ENCODE measurements around the gene ZBTB3. TPM values are rescaled to one million over a fixed set of nuclear protein-coding genes. Genes with fewer than 3 reads are reported as not detected.

Gene ZBTB3
- total RNA-seq, 2 donors from 2014 or later = 10.8 to 18.7 TPM

DNA sequence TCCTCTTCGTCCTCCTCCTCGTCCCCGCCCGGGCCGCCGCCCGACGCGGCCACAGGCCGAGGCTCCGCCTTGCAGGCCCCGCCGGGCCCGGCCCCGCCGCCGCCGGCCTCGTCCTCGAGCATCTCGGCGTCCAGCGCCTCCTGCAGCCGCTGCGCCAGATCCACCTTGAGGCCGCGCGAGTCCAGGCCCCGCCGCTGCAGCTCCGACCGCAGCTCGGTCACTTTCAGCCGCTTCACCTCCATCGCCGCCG is 27.1 kb downstream of the ZBTB3 start:
- peak overlapping the region; percentile 91 to 94 for H3K9ac ChIP-seq (ENCODE audit: low read depth in 2 of 2, low read length in 2 of 2)
- no peak for DNase-seq
- no peak for TF ChIP-seq CTCF (IDR thresholded peaks at IDR 0.05)
- peaks cover 16% of the 10 kb centered on the region for H3K36me3 ChIP-seq
- H3K9me3 ChIP-seq = no peaks in the 10 kb centered on the region
- H3K27me3 ChIP-seq = no peaks in the 10 kb centered on the region
- H3K27ac ChIP-seq = peak overlapping the region; percentile 98
- intact Hi-C loops (cut with DNase I) = no loop called here
- H3K4me1 ChIP-seq = peaks cover 13% of the 10 kb centered on the region
- H3K4me3 ChIP-seq = peak overlapping the region; percentile 74

DNA sequence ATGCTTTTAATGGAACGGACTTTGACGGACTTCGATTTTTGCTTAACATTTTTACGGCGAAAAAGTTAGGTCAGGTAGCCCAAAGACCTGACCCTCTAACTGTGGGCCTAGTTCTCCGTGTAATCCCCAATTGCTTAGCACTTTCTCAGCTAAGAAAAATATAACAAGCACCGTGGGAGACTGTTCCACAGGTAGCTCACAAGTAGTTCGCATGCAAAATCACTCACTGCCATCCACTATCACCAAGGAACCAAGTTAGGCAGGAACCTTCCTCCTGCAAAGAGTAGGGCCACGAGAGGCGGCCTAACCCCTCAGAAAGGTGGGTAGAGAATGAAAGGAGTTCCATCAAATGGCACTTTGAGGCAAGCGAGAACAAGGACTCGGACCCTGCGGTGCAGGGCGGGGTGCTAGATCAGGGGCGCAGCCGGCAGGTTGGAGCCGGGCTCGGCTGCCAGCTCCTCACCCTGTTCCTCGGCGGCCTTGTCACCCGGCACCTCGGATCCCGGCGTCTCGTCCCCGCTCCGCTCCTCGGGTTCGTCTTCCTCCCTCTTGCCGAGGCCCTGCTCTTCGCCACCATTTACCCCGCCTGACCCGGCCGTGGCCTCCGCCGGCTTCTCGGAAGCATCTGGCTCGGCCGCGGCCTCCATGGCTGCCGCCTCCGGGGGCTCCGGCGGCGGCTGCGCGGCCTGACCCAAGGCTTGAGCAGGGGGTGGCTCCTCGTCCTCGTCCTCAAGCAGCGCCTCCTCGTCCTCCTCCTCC is 27.6 kb downstream of the ZBTB3 start:
- no peaks in the 10 kb centered on the region for H3K9me3 ChIP-seq
- peak overlapping the region; percentile 74 for H3K4me3 ChIP-seq
- TF ChIP-seq CTCF (IDR thresholded peaks at IDR 0.05) = no peak
- H3K9ac ChIP-seq (ENCODE audit: low read depth in 2 of 2, low read length in 2 of 2) = peak overlapping the region; percentile 91 to 94
- no peak for DNase-seq
- peaks cover 21% of the 10 kb centered on the region for H3K36me3 ChIP-seq
- peak overlapping the region; percentile 98 for H3K27ac ChIP-seq
- intact Hi-C loops (cut with DNase I) = no loop called here
- H3K27me3 ChIP-seq = no peaks in the 10 kb centered on the region
- H3K4me1 ChIP-seq = peaks cover 13% of the 10 kb centered on the region

DNA sequence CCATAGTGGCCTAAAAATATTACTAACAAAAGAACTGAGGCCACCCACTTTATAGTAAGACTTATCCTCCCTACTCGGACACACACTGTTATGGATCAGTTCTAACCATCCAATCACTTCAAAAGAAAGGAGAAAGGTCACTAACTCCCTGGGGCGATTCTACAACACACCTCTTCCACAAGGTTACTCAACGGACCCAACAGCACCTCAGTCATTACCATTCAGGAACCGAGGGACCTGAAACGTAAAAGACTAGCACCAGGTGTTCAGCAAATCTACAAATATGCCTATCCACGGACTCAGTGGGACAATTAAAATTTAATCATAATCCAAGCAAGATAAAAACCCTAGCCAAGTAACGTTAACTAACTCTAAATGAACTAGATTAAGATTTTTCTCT is 28.3 kb downstream of the ZBTB3 start:
- Histone ChIP-seq H3K9ac (ENCODE audit: low read depth in 2 of 2, low read length in 2 of 2) (peak overlapping the region; percentile 91 to 94), H3K9me3 (no peaks in the 10 kb centered on the region), H3K4me1 (peaks cover 11% of the 10 kb centered on the region), H3K4me3 (peak overlapping the region; percentile 74), H3K36me3 (peaks cover 26% of the 10 kb centered on the region), H3K27ac (peak overlapping the region; percentile 98), H3K27me3 (no peaks in the 10 kb centered on the region)
- peak; percentile 33 for DNase-seq
- no peak for TF ChIP-seq CTCF (IDR thresholded peaks at IDR 0.05)
- intact Hi-C loops (cut with DNase I) = no loop called here

DNA sequence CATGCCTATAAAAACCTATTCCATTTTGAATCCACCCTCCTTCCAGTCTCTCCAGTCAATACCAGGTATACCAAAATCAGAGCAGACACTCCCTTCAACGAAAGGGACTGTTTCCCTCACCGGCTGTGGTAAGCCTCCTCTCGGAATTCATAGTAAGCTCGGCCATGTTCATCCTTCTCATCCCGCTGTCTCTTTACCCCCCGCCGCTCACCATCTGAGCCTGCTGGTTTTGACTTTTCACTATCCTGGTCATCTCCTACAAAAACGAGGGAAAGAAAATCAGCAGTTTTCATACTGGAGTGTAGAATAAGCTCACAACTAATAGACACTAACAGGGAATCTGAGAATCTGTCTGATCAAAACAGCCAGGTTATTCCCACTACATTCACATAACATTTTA is 29.8 kb downstream of the ZBTB3 start:
- H3K4me3 ChIP-seq = no peak overlapping the region
- peaks cover 26% of the 10 kb centered on the region for H3K36me3 ChIP-seq
- TF ChIP-seq CTCF (IDR thresholded peaks at IDR 0.05) = no peak
- intact Hi-C loops (cut with DNase I) = no loop called here
- no peaks in the 10 kb centered on the region for H3K27me3 ChIP-seq
- H3K9ac ChIP-seq (ENCODE audit: low read depth in 2 of 2, low read length in 2 of 2) = no peak overlapping the region
- H3K9me3 ChIP-seq = no peaks in the 10 kb centered on the region
- no peak for DNase-seq
- no peaks in the 10 kb centered on the region for H3K4me1 ChIP-seq
- no peak overlapping the region for H3K27ac ChIP-seq

GRCh38 chr11:62721994-62722393 is 32.0 kb downstream of the ZBTB3 start:
- Histone ChIP-seq H3K4me3 (no peak overlapping the region), H3K27me3 (no peaks in the 10 kb centered on the region), H3K4me1 (no peaks in the 10 kb centered on the region), H3K27ac (no peak overlapping the region), H3K9me3 (no peaks in the 10 kb centered on the region), H3K9ac (ENCODE audit: low read depth in 2 of 2, low read length in 2 of 2) (no peak overlapping the region), H3K36me3 (peaks cover 36% of the 10 kb centered on the region)
- DNase-seq = no peak
- no peak for TF ChIP-seq CTCF (IDR thresholded peaks at IDR 0.05)
- intact Hi-C loops (cut with DNase I) = no loop called here
